ENCODE data around the gene BRINP2. TPM values are rescaled to one million over a fixed set of nuclear protein-coding genes. Genes with fewer than 3 reads are reported as not detected.

The BRINP2 gene
- total and polyA plus RNA-seq, 4 donors, result 0.05 to 0.75 (median 0.36) TPM

GRCh38 chr1:177163844-177164379 lies 6.8 kb upstream of the BRINP2 start:
- H3K9ac ChIP-seq (ENCODE audit: low read depth in 1 of 2, low read length in 2 of 2), result no peak overlapping the region
- H3K27me3 ChIP-seq (ENCODE audit: control insufficient read depth in 4 of 4, insufficient read depth in 4 of 4, low read length in 3 of 4), result peaks cover 0 to 5% (median 0%) of the 10 kb centered on the region in 4 donors
- no peaks in the 10 kb centered on the region for H3K36me3 ChIP-seq (ENCODE audit: control insufficient read depth in 4 of 4, insufficient read depth in 3 of 4, low read depth in 1 of 4, low read length in 3 of 4)
- H3K27ac ChIP-seq (ENCODE audit: low read depth in 1 of 2, low read length in 2 of 2), result no peak overlapping the region
- no peaks in the 10 kb centered on the region for H3K4me1 ChIP-seq (ENCODE audit: control insufficient read depth in 4 of 4, insufficient read depth in 4 of 4, low read length in 3 of 4)
- no peaks in the 10 kb centered on the region for H3K9me3 ChIP-seq (ENCODE audit: control insufficient read depth in 4 of 4, low read length in 3 of 4)
- DNase-seq (ENCODE audit: low spot score), result no peak
- TF ChIP-seq HNF4A (conservative IDR thresholded peaks at IDR 0.05) (no peak), FOXA2 (IDR thresholded peaks at IDR 0.05) (no peak), RXRA (IDR thresholded peaks at IDR 0.05) (no peak), RAD21 (IDR thresholded peaks at IDR 0.05) (no peak)
- TF ChIP-seq, protein P1, sequence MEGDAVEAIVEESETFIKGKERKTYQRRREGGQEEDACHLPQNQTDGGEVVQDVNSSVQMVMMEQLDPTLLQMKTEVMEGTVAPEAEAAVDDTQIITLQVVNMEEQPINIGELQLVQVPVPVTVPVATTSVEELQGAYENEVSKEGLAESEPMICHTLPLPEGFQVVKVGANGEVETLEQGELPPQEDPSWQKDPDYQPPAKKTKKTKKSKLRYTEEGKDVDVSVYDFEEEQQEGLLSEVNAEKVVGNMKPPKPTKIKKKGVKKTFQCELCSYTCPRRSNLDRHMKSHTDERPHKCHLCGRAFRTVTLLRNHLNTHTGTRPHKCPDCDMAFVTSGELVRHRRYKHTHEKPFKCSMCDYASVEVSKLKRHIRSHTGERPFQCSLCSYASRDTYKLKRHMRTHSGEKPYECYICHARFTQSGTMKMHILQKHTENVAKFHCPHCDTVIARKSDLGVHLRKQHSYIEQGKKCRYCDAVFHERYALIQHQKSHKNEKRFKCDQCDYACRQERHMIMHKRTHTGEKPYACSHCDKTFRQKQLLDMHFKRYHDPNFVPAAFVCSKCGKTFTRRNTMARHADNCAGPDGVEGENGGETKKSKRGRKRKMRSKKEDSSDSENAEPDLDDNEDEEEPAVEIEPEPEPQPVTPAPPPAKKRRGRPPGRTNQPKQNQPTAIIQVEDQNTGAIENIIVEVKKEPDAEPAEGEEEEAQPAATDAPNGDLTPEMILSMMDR (IDR thresholded peaks at IDR 0.05; ENCODE audit: low read depth, low read length, missing input control), result no peak
- TF ChIP-seq, protein P2, sequence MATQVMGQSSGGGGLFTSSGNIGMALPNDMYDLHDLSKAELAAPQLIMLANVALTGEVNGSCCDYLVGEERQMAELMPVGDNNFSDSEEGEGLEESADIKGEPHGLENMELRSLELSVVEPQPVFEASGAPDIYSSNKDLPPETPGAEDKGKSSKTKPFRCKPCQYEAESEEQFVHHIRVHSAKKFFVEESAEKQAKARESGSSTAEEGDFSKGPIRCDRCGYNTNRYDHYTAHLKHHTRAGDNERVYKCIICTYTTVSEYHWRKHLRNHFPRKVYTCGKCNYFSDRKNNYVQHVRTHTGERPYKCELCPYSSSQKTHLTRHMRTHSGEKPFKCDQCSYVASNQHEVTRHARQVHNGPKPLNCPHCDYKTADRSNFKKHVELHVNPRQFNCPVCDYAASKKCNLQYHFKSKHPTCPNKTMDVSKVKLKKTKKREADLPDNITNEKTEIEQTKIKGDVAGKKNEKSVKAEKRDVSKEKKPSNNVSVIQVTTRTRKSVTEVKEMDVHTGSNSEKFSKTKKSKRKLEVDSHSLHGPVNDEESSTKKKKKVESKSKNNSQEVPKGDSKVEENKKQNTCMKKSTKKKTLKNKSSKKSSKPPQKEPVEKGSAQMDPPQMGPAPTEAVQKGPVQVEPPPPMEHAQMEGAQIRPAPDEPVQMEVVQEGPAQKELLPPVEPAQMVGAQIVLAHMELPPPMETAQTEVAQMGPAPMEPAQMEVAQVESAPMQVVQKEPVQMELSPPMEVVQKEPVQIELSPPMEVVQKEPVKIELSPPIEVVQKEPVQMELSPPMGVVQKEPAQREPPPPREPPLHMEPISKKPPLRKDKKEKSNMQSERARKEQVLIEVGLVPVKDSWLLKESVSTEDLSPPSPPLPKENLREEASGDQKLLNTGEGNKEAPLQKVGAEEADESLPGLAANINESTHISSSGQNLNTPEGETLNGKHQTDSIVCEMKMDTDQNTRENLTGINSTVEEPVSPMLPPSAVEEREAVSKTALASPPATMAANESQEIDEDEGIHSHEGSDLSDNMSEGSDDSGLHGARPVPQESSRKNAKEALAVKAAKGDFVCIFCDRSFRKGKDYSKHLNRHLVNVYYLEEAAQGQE (IDR thresholded peaks at IDR 0.05), result no peak
- 1% methylated on average over 15 of the region's 15 CpGs for WGBS
- H3K4me3 ChIP-seq (ENCODE audit: low read depth in 1 of 3, low read length in 3 of 3), result no peak overlapping the region

- H3K4me1 ChIP-seq (ENCODE audit: control insufficient read depth in 4 of 4, insufficient read depth in 4 of 4, low read length in 3 of 4), result no peaks in the 10 kb centered on the region
- no peaks in the 10 kb centered on the region for H3K36me3 ChIP-seq (ENCODE audit: control insufficient read depth in 4 of 4, insufficient read depth in 3 of 4, low read depth in 1 of 4, low read length in 3 of 4)
- no peak for DNase-seq (ENCODE audit: low spot score)
- no peaks in the 10 kb centered on the region for H3K9me3 ChIP-seq (ENCODE audit: control insufficient read depth in 4 of 4, low read length in 3 of 4)
- H3K4me3 ChIP-seq (ENCODE audit: low read depth in 1 of 3, low read length in 3 of 3), result peak within 1 kb of the TSS in 1 of 3 donors; percentile 17
- no peak within 1 kb of the TSS for H3K27ac ChIP-seq (ENCODE audit: low read depth in 1 of 2, low read length in 2 of 2)
- H3K9ac ChIP-seq (ENCODE audit: low read depth in 1 of 2, low read length in 2 of 2), result no peak within 1 kb of the TSS
- WGBS, result 3% methylated on average over 49 of the region's 49 CpGs
- TF ChIP-seq JUND (IDR thresholded peaks at IDR 0.05), result no peak
- TF ChIP-seq FOXA1 (IDR thresholded peaks at IDR 0.05), result no peak
- TF ChIP-seq, protein P3, sequence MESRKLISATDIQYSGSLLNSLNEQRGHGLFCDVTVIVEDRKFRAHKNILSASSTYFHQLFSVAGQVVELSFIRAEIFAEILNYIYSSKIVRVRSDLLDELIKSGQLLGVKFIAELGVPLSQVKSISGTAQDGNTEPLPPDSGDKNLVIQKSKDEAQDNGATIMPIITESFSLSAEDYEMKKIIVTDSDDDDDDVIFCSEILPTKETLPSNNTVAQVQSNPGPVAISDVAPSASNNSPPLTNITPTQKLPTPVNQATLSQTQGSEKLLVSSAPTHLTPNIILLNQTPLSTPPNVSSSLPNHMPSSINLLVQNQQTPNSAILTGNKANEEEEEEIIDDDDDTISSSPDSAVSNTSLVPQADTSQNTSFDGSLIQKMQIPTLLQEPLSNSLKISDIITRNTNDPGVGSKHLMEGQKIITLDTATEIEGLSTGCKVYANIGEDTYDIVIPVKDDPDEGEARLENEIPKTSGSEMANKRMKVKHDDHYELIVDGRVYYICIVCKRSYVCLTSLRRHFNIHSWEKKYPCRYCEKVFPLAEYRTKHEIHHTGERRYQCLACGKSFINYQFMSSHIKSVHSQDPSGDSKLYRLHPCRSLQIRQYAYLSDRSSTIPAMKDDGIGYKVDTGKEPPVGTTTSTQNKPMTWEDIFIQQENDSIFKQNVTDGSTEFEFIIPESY (IDR thresholded peaks at IDR 0.05), result no peak
- no peak for TF ChIP-seq NR2F2 (IDR thresholded peaks at IDR 0.05)
- TF ChIP-seq EGR1 (IDR thresholded peaks at IDR 0.05; ENCODE audit: low read depth in 2 of 2), result no peak
- TF ChIP-seq HNF4A (conservative IDR thresholded peaks at IDR 0.05), result no peak
- no peak for TF ChIP-seq MAX (IDR thresholded peaks at IDR 0.05)
- TF ChIP-seq, protein P1 (IDR thresholded peaks at IDR 0.05; ENCODE audit: low read depth, low read length, missing input control), result no peak
- TF ChIP-seq GABPA (IDR thresholded peaks at IDR 0.05 in 1 of 2, conservative IDR thresholded peaks at IDR 0.05 in 1 of 2), result no peak
- TF ChIP-seq HNF4G (IDR thresholded peaks at IDR 0.05), result no peak
- TF ChIP-seq FOXA2 (IDR thresholded peaks at IDR 0.05), result no peak
- H3K27me3 ChIP-seq (ENCODE audit: control insufficient read depth in 4 of 4, insufficient read depth in 4 of 4, low read length in 3 of 4), result peaks cover 0 to 5% (median 0%) of the 10 kb centered on the region in 4 donors
These were observed 6.2 kb upstream of the BRINP2 start, which contains the start of gene ASTN1 for GRCh38 chr1:177164380-177165068. Gene ASTN1 (minus strand): TSS chr1:177164712. CDS start chr1:177164676, 36 bp downstream.
